Regular cardiac myocyte (primary cell): ENCODE measurements around the gene MTERF1. TPM values are rescaled to one million over a fixed set of nuclear protein-coding genes. Genes with fewer than 3 reads are reported as not detected.

ENCODE experiments used
- total RNA-seq: library from RNA; depleted of rRNA; stranded (reverse); fragments of >200 nt; gene quantifications from 2 replicates; pipeline ENCODE4 v1.2.3, GENCODE V29; 2014

The MTERF1 gene, protein sequence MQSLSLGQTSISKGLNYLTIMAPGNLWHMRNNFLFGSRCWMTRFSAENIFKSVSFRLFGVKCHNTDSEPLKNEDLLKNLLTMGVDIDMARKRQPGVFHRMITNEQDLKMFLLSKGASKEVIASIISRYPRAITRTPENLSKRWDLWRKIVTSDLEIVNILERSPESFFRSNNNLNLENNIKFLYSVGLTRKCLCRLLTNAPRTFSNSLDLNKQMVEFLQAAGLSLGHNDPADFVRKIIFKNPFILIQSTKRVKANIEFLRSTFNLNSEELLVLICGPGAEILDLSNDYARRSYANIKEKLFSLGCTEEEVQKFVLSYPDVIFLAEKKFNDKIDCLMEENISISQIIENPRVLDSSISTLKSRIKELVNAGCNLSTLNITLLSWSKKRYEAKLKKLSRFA
- 8.5 and 13.0 TPM in 2 replicates for total RNA-seq

DNA sequence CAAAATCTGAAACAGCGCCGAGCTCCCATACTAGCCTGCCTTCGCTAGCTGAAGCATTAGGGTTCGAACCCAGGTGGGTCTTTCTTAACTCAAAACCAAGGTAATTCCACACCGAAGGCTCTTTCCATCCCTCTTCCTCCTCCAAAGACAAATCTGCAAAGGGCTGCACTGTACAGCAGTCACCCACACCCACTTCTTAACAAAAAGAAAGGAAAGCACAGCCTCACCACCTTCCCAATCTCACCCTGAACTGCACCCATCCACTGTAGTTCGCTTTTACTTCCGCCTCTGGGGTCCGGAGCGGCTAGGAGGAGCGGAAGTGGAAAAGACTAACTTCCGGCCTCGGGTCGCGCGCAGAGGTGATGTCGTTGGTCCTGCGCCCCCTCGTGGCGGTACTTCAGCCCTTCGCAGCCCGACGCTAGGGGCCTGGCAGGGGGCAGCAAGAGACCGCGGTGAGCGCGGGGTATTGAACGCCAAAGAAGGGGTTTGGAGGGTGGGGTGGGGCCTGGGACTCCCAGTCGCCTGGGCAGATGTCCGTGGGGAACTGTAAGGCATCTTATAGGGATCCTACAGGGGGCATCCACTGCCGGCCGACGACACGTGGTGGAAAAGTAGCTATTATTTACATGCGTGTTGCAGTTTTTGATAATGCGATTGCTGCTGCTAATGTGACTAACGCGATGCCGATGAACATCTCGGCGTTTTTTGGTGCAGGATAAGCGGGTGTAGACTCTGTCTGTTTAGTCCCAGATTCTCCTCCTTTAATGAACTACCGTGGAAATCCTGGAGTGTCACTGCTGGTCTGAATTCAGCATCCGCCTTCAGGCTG, at the start of gene MTERF1:
Gene MTERF1 (minus strand): TSS at position 290 of the 829 bp plus-strand sequence. CDS start 619 bp downstream, outside the sequence.

Other genes starting within 250 kb of the MTERF1 start
- 41.4 and 66.0 TPM in 2 replicates for gene AKAP9, start 60.2 kb upstream of the MTERF1 start, total RNA-seq